H1 (cell line): ENCODE measurements around the gene FYB2. TPM values are rescaled to one million over a fixed set of nuclear protein-coding genes. Genes with fewer than 3 reads are reported as not detected.
A peak's percentile ranks its signal among the peaks of the same experiment; 100 is the strongest.

Experiments used
- CTCF ChIA-PET: fragments of 300-600 bp; sonication (Branson Sonifier 250); formaldehyde crosslinking; loops from one replicate; lab custom pipeline; 2021; ENCODE audit not compliant: partially characterized antibody; lab: Charles Lee
- POLR2A ChIA-PET: fragments of 300-600 bp; sonication (Branson Sonifier 250); formaldehyde crosslinking; loops from one replicate; lab custom pipeline; 2021; ENCODE audit warnings: inconsistent platforms; ENCODE audit not compliant: partially characterized antibody; lab: Charles Lee
- DNase-seq, 2 experiments: peaks; one replicate each; pipeline versions ENCODE4 v3.0.0 to v3.0.0-alpha.2; 2010 to 2022; ENCODE audit warnings: low spot score in 2 of 2, low read depth in 1 of 2, mixed read lengths in 1 of 2
- FAIRE-seq: peaks from 2 replicates; lab custom pipeline; 2011; peaks lifted over from hg19 to GRCh38; lab: Jason Lieb, UNC
- H2AFZ ChIP-seq: 2 replicates; pipeline ENCODE4 v1.8.1; 2012; ENCODE audit warnings: low read length, inconsistent platforms
- H2AK5ac ChIP-seq: 2 replicates; pipeline ENCODE4 v1.6.1; 2013; ENCODE audit warnings: low read depth, low read length
- H2BK120ac ChIP-seq: replicated peaks from 2 replicates; pipeline ENCODE3; 2013; ENCODE audit warnings: low read depth, low read length, inconsistent platforms
- H2BK12ac ChIP-seq: 2 replicates; pipeline ENCODE4 v1.6.1; 2013; ENCODE audit warnings: low read depth, low read length
- H2BK15ac ChIP-seq: 2 replicates; pipeline ENCODE4 v1.6.1; 2013; ENCODE audit warnings: low read length
- H2BK20ac ChIP-seq: 2 replicates; pipeline ENCODE4 v1.6.1; 2013; ENCODE audit warnings: low read length
- H2BK5ac ChIP-seq: 2 replicates; pipeline ENCODE4 v1.6.1; 2013; ENCODE audit warnings: low read depth, low read length
- H3K14ac ChIP-seq: 2 replicates; pipeline ENCODE4 v1.6.1; 2013; ENCODE audit warnings: inconsistent platforms; ENCODE audit not compliant: insufficient read length
- H3K18ac ChIP-seq: 2 replicates; pipeline ENCODE4 v1.6.1; 2013; ENCODE audit warnings: low read length; ENCODE audit errors: extremely low read depth
- H3K23ac ChIP-seq: 2 replicates; pipeline ENCODE4 v1.6.1; 2013; ENCODE audit warnings: inconsistent platforms; ENCODE audit not compliant: insufficient read length
- H3K23me2 ChIP-seq: 2 replicates; pipeline ENCODE4 v1.6.1; 2013; ENCODE audit warnings: low read depth, low read length
- H3K27ac ChIP-seq: 2 replicates; pipeline ENCODE4 v1.6.1; 2011; ENCODE audit warnings: low read depth, low read length, inconsistent platforms
- H3K27me3 ChIP-seq, 4 experiments: replicated peaks in 1 of 4; 1 replicate in 1 of 4; 2 replicates in 3 of 4; pipeline versions ENCODE4 v1.6.1 to v1.8.1; 2011 to 2013; ENCODE audit warnings: low read length in 3 of 4, mild to moderate bottlenecking in 3 of 4, inconsistent platforms in 2 of 4, mixed read lengths in 2 of 4, moderate library complexity in 1 of 4; ENCODE audit not compliant: control insufficient read depth in 3 of 4, insufficient read depth in 3 of 4; ENCODE audit errors: extremely low read depth in 1 of 4
- H3K36me3 ChIP-seq, 4 experiments: 2 replicates each; pipeline versions ENCODE4 v1.6.1 to v1.8.1; 2011 to 2013; ENCODE audit warnings: mild to moderate bottlenecking in 4 of 4, low read length in 3 of 4, moderate library complexity in 2 of 4, control low read depth in 1 of 4, inconsistent platforms in 1 of 4; ENCODE audit not compliant: insufficient read depth in 4 of 4, control insufficient read depth in 2 of 4
- H3K4ac ChIP-seq: replicated peaks from 2 replicates; pipeline ENCODE3; 2013; ENCODE audit warnings: low read length, low read depth, mixed read lengths, inconsistent platforms; ENCODE audit not compliant: insufficient read length
- H3K4me1 ChIP-seq, 4 experiments: replicated peaks in 1 of 4; 1 replicate in 1 of 4; 2 replicates in 3 of 4; pipeline versions ENCODE4 v1.6.1 to v1.8.1; 2011 to 2013; ENCODE audit warnings: low read length in 3 of 4, inconsistent platforms in 2 of 4, mixed read lengths in 1 of 4; ENCODE audit not compliant: insufficient read depth in 4 of 4, control insufficient read depth in 3 of 4
- H3K4me2 ChIP-seq, 2 experiments: 2 replicates each; pipeline versions ENCODE4 v1.6.1 to v1.8.1; 2011 to 2013; ENCODE audit warnings: low read depth in 2 of 2, low read length in 2 of 2, control low read depth in 1 of 2, inconsistent platforms in 1 of 2, mild to moderate bottlenecking in 1 of 2; ENCODE audit not compliant: insufficient read depth in 1 of 2
- H3K4me3 ChIP-seq, 4 experiments: fragments of 200-600, 300-600 bp in 1 of 4; sonication (generic), shearing (Covaris generic), sonication (Bioruptor Twin) in 1 of 4; 2 replicates each; pipeline versions ENCODE4 v1.5.1 to v1.8.1; 2011 to 2016; ENCODE audit warnings: low read length in 4 of 4, low read depth in 3 of 4, control low read depth in 2 of 4, inconsistent platforms in 2 of 4, mild to moderate bottlenecking in 2 of 4, mixed read lengths in 1 of 4, moderate library complexity in 1 of 4; ENCODE audit not compliant: insufficient read depth in 2 of 4; ENCODE audit errors: extremely low read depth in 1 of 4
- H3K56ac ChIP-seq: replicated peaks from 2 replicates; pipeline ENCODE3; 2013; ENCODE audit warnings: low read depth, mild to moderate bottlenecking, mixed read lengths, low read length, inconsistent platforms; ENCODE audit not compliant: insufficient read length
- H3K79me1 ChIP-seq: 2 replicates; pipeline ENCODE4 v1.6.1; 2013; ENCODE audit warnings: low read depth, low read length, control low read depth
- H3K79me2 ChIP-seq, 2 experiments: 2 replicates each; pipeline versions ENCODE4 v1.6.1 to v1.8.1; 2012 to 2013; ENCODE audit warnings: low read length in 2 of 2, mild to moderate bottlenecking in 2 of 2, inconsistent platforms in 1 of 2; ENCODE audit not compliant: insufficient read depth in 2 of 2, control insufficient read depth in 1 of 2
- H3K9ac ChIP-seq, 4 experiments: replicated peaks in 1 of 4; 1 replicate in 1 of 4; 2 replicates in 3 of 4; pipeline versions ENCODE4 v1.6.1 to v1.8.1; 2011 to 2013; ENCODE audit warnings: low read depth in 3 of 4, low read length in 3 of 4, control low read depth in 2 of 4, mild to moderate bottlenecking in 2 of 4, moderate library complexity in 2 of 4, inconsistent platforms in 1 of 4; ENCODE audit errors: extremely low read depth in 1 of 4
- H3K9me3 ChIP-seq, 2 experiments: 2 replicates each; pipeline versions ENCODE4 v1.6.1 to v1.8.1; 2012 to 2013; ENCODE audit warnings: mild to moderate bottlenecking in 2 of 2, moderate library complexity in 2 of 2, control low read depth in 1 of 2, inconsistent platforms in 1 of 2, low read depth in 1 of 2, low read length in 1 of 2, mixed read lengths in 1 of 2; ENCODE audit not compliant: insufficient read depth in 2 of 2
- H4K20me1 ChIP-seq, 2 experiments: replicated peaks in 1 of 2; 2 replicates each; pipeline versions ENCODE3 to v1.8.1; 2011 to 2013; ENCODE audit warnings: inconsistent platforms in 2 of 2, low read length in 2 of 2, mild to moderate bottlenecking in 1 of 2; ENCODE audit not compliant: insufficient read depth in 2 of 2, control insufficient read depth in 1 of 2
- H4K5ac ChIP-seq: 2 replicates; pipeline ENCODE4 v1.6.1; 2013; ENCODE audit warnings: low read length, low read depth, mixed read lengths, inconsistent platforms; ENCODE audit not compliant: insufficient read length
- H4K8ac ChIP-seq: 2 replicates; pipeline ENCODE4 v1.8.0; 2013; ENCODE audit warnings: mild to moderate bottlenecking, moderate library complexity, low read length, inconsistent platforms; ENCODE audit not compliant: insufficient read depth; ENCODE audit errors: extremely low read depth
- H4K91ac ChIP-seq: replicated peaks from 2 replicates; pipeline ENCODE3; 2013; ENCODE audit warnings: low read length, mixed read lengths, inconsistent platforms; ENCODE audit not compliant: insufficient read length
- BRCA1 ChIP-seq: IDR thresholded peaks from 2 replicates; pipeline ENCODE4 v1.6.1; 2012; ENCODE audit warnings: low read depth, low read length, improper control_type of control experiment
- CEBPB ChIP-seq: IDR thresholded peaks from 2 replicates; pipeline ENCODE4 v1.6.1; 2012; ENCODE audit warnings: low read depth, low read length
- MAFK ChIP-seq: IDR thresholded peaks from 2 replicates; pipeline ENCODE4 v1.6.1; 2012; ENCODE audit warnings: low read depth, mild to moderate bottlenecking, improper control_type of control experiment, low read length
- NRF1 ChIP-seq: IDR thresholded peaks from 2 replicates; pipeline ENCODE4 v1.6.1; 2011; ENCODE audit warnings: mild to moderate bottlenecking, low read depth, low read length, improper control_type of control experiment
- POLR2AphosphoS5 ChIP-seq: IDR thresholded peaks from 2 replicates; pipeline ENCODE4 v1.6.1; 2011; ENCODE audit warnings: low read depth, low read length
- RBBP5 ChIP-seq: IDR thresholded peaks from 2 replicates; pipeline ENCODE4 v1.7.1; 2012; ENCODE audit warnings: low read depth, mild to moderate bottlenecking, inconsistent platforms, low read length, moderate library complexity, borderline replicate concordance
- RFX5 ChIP-seq: IDR thresholded peaks from 2 replicates; pipeline ENCODE4 v1.6.1; 2011; ENCODE audit warnings: low read depth, low read length, improper control_type of control experiment, borderline replicate concordance
- SAP30 ChIP-seq: fragments of 300-600 bp; sonication (generic); IDR thresholded peaks from 2 replicates; pipeline ENCODE4 v1.7.1; 2012; ENCODE audit warnings: low read length, moderate library complexity, mild to moderate bottlenecking, inconsistent platforms; ENCODE audit not compliant: insufficient read depth, insufficient replicate concordance
- SIN3A ChIP-seq, 2 experiments: IDR thresholded peaks in 1 of 2; conservative IDR thresholded peaks in 1 of 2; 2 replicates each; pipeline ENCODE4 v1.6.1; 2011 to 2012; ENCODE audit warnings: low read length in 2 of 2, improper control_type of control experiment in 1 of 2, low read depth in 1 of 2, mild to moderate bottlenecking in 1 of 2
- SP1 ChIP-seq: IDR thresholded peaks from 2 replicates; pipeline ENCODE4 v1.6.1; 2011; ENCODE audit warnings: low read depth, low read length
- YY1 ChIP-seq: IDR thresholded peaks from 2 replicates; pipeline ENCODE4 v1.6.1; 2011; ENCODE audit warnings: low read depth, mild to moderate bottlenecking, low read length
- WGBS, 2 experiments: shearing (Covaris generic) in 1 of 2; methylation state at CpG; one replicate each; pipeline versions ENCODE4 v1.1.6 to v1.1.7; 2013 to 2015; ENCODE audit warnings: low lambda C conversion rate in 2 of 2, mixed read lengths in 2 of 2, inconsistent platforms in 1 of 2, low coverage in 1 of 2, missing lambda C conversion rate in 1 of 2; ENCODE audit not compliant: insufficient replicate concordance in 2 of 2, insufficient coverage in 1 of 2, insufficient read length in 1 of 2; ENCODE audit errors: extremely low coverage in 1 of 2, missing lambda C conversion rate in 1 of 2; 5-methylcytosine and 5-hydroxymethylcytosine counted together
- polyA plus RNA-seq, 7 experiments: library from polyadenylated mRNA; depleted of rRNA in 3 of 7; stranded (reverse) in 5 of 7; unstranded in 2 of 7; fragments of >200 nt in 5 of 7; fragments of 200-250 nt in 2 of 7; gene quantifications; 1 replicate in 5 of 7; 2 replicates in 1 of 7; 4 replicates in 1 of 7; pipeline versions ENCODE4 v1.2.1 to v1.2.3, GENCODE V29; 2011 to 2013; ENCODE audit warnings: missing spikeins in 2 of 7, mixed read lengths in 2 of 7
- total RNA-seq: library from RNA; stranded (reverse); fragmentation: NEBNext Ultra II Directional; extraction: Animal tissue kit (Norgen Biotek cat#: 25700); gene quantifications from 2 replicates; pipeline ENCODE4 v1.2.1, GENCODE V29; 2021
- TF ChIP-seq, protein P1 (sequence below): IDR thresholded peaks from 2 replicates; pipeline ENCODE4 v1.6.1; 2012; ENCODE audit warnings: inconsistent platforms
- TF ChIP-seq, protein P2 (sequence below): IDR thresholded peaks from 2 replicates; pipeline ENCODE4 v1.6.1; 2011; ENCODE audit warnings: low read depth, mild to moderate bottlenecking, low read length; ENCODE audit not compliant: insufficient read depth

Gene FYB2
- total and polyA plus RNA-seq, 2 of the 8 experiments (the other 6 are each of a cell fraction or from before 2014, with no cell fraction given), result 0.11 to 0.17 TPM

DNA sequence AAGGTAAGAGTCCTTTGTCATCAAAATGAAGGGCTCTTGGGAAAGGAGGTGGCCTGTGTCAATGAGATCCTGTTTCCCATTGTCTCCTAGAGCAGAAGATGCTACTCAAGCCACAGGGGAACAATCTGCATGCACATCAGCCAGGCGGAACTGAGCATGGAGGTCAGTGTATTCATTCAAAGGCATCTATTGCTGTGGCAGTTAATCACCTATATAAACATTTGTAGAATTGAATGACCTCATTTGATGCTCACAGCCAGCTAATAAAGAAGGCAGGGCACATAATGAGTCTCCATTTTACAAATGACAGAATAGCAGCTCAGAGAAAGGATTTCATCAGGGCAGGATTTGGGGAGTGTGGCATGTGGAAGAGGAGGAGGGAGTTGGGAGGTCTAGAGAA, 5.7 kb upstream of the FYB2 start:
- no peaks in the 10 kb centered on the region for H3K79me1 ChIP-seq
- H3K23me2 ChIP-seq, result no peaks in the 10 kb centered on the region
- no peak overlapping the region for H3K18ac ChIP-seq
- H2BK5ac ChIP-seq, result no peak overlapping the region
- no peak overlapping the region for H2BK20ac ChIP-seq
- H3K23ac ChIP-seq, result no peak overlapping the region
- H2BK15ac ChIP-seq, result no peak overlapping the region
- H3K27ac ChIP-seq, result no peak overlapping the region
- no peak overlapping the region for H3K4ac ChIP-seq
- H4K5ac ChIP-seq, result no peak overlapping the region
- H3K56ac ChIP-seq, result no peak overlapping the region
- no peak overlapping the region for H2BK12ac ChIP-seq
- H3K9ac ChIP-seq, result 0 out of 7 replicates have a peak overlapping the region, but pooled peaks of 1 of the 4 experiments have one; percentile 5
- POLR2A ChIA-PET, result no interaction called here
- H4K91ac ChIP-seq, result no peak overlapping the region
- H4K20me1 ChIP-seq, result no peaks in the 10 kb centered on the region
- H2AK5ac ChIP-seq, result no peak overlapping the region
- no peaks in the 10 kb centered on the region for H3K36me3 ChIP-seq
- no peaks in the 10 kb centered on the region for H3K79me2 ChIP-seq
- no peak overlapping the region for H2BK120ac ChIP-seq
- FAIRE-seq (no peak), DNase-seq (no peak)
- peaks cover 0 to 2% (median 0%) of the 10 kb centered on the region in 4 experiments; a peak in 1 of 7 replicates for H3K27me3 ChIP-seq
- peaks cover 0 to 4% (median 2%) of the 10 kb centered on the region in 4 experiments; a peak in 2 of 7 replicates for H3K4me1 ChIP-seq
- no peaks in the 10 kb centered on the region for H3K9me3 ChIP-seq
- no peak overlapping the region for H4K8ac ChIP-seq
- no peak overlapping the region for H3K14ac ChIP-seq
- H3K4me3 ChIP-seq, result no peak overlapping the region
- H3K4me2 ChIP-seq, result no peak overlapping the region
- CTCF ChIA-PET, result interaction anchor here (1.2 to 3.4 kb wide), 3 partner anchors 14 to 144 kb away, joined by 4 to 10 read pairs (median 6); no protein-coding TSS in a partner anchor
- WGBS, 2 experiments, result 88% methylated on average over 1 of the region's 1 CpG; no CpG with 5 or more reads in 1 of the 2 experiments
- H2AFZ ChIP-seq, result no peak overlapping the region
- TF ChIP-seq POLR2AphosphoS5 (no peak), YY1 (no peak), BRCA1 (no peak), NRF1 (no peak), RBBP5 (no peak), RFX5 (no peak), MAFK (no peak), SIN3A (conservative IDR thresholded peaks at IDR 0.05 in 1 of 2, IDR thresholded peaks at IDR 0.05 in 1 of 2; ENCODE audit: low read depth in 1 of 2, low read length in 2 of 2) (no peak), CEBPB (no peak), SAP30 (no peak), SP1 (no peak)
- TF ChIP-seq, protein P1, sequence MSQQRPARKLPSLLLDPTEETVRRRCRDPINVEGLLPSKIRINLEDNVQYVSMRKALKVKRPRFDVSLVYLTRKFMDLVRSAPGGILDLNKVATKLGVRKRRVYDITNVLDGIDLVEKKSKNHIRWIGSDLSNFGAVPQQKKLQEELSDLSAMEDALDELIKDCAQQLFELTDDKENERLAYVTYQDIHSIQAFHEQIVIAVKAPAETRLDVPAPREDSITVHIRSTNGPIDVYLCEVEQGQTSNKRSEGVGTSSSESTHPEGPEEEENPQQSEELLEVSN, result no peak
- TF ChIP-seq, protein P2, sequence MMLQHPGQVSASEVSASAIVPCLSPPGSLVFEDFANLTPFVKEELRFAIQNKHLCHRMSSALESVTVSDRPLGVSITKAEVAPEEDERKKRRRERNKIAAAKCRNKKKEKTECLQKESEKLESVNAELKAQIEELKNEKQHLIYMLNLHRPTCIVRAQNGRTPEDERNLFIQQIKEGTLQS, result no peak
